Activated CD4-positive, alpha-beta T cell treated with anti-CD3 and anti-CD28 coated beads, Interleukin-2, Interleukin-6, amounts not matched to agents 100 ng/mL and 50 ng/mL, durations not matched to agents 16 hours and 8 hours (primary cell): ENCODE measurements around the gene NINL.

Experiments
- DNase-seq: peaks from one replicate; pipeline ENCODE4 v3.0.0-alpha.2; 2020

The NINL gene

DNA sequence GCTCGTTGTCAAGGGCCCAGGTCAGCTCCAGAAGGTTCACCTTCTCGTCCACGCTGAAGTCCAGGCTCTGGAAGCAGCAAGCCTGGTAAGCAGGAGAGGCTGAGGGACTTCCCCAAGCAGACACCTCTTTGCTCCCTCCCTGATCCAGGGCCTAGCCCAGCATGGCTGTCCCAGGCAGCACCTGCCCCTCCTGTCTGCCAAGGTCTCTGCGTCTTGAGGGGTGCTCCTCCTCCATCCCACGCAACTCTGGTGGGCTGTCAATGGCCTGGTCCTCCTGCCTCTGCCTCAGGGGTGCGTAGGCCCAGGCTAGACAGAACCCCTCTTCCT is 87.1 kb downstream of the NINL start:
- no peak for DNase-seq

DNA sequence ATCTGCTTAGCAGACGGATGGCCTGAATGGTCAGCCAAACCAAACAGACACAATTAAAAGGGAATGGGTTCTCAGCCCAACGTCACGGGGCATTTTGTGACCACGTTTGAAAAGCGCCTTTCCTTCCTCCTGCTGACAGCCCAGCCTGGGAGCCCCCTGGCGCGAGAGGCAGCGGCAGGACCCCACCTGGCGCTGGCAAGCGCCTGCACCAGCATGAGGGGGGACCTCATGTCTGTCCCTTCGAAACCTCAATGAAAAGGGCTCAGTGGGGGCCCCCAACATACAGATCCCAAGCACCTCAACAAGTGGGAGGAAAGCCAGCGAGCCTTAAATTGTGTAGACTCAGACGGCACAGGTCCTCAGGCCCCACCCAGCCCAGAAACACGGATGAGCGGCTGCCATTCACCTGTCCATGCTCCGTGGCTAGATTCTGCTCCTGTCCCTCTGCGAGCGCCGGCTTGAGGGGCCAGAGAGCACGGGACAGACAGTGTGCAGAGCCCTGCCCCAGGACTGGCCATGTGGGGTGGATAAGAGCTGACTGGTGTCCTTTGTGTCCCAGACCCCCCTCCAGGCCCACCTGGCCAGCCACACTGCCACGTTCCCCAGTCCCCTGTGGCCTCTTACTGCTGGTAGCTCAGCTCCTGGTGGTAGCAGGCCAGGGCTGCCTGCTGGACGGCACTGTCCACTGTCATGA is 87.6 kb downstream of the NINL start:
- no peak for DNase-seq

DNA sequence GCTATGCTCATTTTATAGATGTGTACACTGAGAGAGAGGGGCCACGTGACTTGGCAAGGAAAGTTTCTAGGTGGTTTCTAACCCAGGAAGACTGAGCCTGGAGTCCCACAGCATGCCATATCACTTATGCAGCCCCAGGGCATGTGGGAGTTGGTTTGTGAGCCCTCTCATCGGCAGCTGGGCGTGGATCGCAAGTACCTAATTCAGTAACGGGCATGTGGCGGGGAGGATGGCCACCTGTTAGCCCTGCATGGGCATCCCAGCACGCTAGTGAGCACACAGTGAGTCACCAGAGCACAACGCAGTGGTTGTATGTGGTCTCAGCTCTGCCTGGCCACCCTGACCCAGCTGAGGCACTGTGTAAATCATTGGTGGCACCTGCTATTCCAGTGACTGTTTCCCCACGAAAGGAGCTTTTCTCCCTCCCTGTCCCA is 88.3 kb downstream of the NINL start:
- DNase-seq: no peak

DNA sequence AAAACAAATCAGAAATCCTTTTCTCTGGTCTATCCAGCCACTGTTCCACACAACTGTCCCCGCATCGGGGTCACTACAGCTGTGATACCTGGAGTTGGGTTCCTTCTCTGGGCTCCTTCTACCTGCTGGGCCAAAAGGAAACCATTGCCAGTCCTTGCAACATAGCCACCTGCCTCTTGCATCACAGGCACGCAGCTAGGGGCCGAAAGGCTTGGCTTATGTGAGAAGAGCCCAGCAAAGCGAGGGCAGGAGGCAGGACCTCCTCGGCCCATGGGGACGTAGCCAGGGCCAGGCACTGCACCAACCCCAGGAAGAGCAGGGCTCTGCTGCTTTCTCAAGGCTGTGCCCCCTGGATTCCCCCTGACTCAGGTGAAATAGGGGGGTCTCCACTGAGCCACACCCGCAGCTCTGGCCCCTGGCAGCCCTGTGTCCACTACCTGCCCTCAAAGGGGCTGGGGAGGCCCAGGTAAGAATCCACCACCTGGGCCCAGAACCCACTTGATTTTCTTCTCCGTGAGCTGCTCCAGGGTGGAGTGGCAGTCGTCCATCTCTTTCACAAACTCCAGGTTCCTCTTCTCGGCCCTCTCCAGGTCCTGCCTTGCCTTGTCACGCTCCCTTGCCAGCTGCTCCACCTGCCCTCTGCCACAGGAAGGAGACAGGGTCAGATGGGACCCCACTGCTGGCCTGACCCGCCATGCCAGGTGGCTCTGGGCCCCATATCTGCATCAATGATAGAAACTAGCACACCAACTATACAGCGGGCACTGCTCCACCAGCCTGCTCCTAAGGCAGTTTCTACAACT is 89.0 kb downstream of the NINL start:
- DNase-seq: no peak

DNA sequence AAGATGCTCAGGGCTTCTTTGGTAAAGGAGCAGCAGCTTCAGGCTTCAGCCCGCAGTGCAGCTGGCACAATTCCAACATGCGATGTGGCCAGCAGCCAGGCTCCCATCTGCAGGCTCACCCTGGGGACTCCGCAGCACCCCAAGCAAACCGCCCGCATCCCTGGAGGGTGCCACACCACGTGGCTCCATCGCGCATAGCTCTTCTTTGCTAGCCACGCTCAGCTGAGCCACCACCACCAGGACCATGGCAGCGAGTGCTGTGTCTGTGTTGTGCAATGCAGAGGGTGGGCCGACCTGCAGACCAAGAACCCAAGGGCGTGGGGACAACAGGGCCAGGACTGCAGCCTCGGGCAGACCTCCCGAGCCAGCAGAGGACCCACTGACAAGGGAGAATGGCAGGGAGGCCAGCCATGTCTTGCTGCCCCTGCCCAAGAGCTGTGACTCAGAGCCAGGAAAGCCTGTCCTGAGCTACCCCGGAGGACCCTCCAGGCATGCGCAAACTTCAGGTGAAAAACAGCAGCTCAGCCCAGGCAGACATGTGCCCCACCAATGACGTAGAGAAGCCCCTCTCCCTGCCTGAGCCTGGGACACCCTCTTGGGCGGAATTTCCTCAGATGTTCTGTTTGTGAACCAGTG is 90.0 kb downstream of the NINL start:
- no peak for DNase-seq

DNA sequence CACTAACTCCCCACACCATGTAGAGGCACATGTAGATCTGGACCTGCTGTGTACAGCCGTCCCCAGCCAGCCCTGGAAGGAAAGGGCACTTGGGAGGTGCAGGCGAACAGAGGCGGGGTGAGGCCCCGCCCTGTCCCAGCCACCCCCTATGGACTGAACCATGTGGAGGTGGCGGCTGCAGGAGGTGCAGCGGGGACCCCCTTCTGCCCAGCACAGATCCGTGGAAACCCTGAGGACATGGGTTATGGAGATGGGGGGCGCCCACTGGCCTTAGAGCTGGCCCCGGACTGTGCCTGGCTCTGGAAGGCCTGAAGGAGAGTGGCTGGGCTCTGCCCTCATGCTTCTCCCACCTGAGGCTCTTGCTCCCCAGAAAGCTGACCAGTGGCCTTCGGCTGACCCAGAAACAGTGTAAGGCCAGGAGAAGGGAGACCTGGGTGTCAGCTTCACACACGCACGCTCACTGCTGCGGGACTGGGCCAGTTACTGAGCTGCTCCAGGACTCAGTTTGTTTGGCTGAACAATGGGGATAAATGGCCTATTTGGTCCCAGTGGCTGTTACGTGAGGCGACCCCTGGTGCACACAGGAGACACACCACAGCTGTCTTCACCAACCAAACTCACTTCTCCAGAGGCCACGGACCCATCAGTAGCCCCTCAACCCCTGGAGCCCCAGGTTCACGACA is 90.7 kb downstream of the NINL start:
- no peak for DNase-seq

DNA sequence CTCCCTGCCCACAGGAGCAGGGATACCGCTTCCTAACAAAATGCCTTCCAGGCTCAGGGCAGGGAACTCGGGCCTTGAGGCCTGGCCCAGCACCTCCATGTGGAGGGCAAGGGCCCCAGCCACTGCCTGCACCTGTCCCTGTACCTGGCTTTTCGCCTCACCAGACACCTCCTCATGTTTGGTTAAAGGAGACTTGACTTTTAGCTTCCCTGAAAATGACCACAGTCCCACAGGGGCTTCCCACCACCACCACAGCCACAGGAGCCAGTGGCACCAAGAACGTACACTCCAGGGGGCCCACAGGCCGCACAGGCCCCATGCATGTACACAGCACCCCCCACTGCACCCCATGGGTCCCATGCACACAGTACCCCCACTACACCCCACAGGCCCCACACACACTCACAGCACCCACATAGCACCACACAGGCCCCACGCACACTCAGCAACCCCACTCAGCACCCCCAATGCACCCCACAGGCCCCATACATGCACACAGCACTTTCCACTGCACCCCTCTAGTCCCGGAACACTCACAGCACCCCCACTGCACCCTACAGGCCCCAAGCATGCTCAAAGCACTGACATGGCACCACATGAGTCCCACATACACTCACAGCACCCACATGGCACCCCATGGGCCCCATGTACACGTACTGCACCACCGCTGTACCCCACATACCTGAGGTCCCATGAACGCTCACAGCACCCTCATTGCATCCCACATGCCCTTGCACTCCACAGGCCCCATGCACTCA is 91.4 kb downstream of the NINL start:
- no peak for DNase-seq

DNA sequence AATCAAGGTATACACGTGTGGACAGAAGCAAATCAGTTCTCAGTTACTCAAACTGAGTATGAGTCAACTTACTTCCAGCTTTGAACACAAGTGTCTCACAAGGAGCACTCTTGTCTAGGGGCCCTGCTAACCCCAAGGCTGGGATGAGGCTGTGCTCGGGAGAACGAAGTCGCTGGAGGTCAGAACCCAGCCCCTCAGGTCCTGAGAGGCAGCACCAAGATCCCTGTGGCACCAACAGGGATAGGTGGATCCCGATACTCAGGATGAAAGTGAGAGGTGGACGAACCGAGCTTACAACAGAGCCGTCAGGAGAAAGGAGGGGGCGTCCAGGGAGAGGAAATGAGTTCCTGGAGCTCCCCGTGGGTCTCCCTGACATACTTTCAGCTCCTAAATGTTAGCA is 92.2 kb downstream of the NINL start:
- no peak for DNase-seq

DNA sequence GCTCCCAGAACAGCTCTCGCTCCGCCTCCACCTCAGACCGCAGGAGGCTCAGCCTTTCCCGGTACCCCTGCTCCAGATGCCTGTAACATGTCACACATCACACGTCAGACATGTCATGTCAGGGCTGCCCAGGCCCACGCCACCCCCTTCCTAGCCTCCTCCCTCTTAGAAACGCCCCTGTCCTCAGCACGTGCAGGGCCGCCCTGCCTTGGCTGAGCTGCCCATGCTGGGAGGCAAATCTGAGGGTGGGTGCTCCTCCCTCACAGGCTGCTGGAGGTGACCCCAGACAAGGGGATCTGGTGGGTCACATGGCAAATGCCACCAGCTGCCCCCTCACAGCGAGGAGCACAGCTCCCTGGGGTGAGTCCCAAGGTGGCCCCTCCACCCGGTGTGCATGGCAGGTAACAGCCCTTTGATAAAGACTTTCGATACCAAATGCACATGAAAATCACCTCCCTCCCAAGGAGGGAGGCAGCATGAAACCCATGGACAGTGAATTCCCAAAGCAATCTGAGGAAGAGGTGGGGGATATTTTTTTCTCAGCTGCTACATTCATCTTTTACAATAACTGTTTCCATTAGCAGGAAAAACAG is 93.8 kb downstream of the NINL start:
- DNase-seq: no peak

DNA sequence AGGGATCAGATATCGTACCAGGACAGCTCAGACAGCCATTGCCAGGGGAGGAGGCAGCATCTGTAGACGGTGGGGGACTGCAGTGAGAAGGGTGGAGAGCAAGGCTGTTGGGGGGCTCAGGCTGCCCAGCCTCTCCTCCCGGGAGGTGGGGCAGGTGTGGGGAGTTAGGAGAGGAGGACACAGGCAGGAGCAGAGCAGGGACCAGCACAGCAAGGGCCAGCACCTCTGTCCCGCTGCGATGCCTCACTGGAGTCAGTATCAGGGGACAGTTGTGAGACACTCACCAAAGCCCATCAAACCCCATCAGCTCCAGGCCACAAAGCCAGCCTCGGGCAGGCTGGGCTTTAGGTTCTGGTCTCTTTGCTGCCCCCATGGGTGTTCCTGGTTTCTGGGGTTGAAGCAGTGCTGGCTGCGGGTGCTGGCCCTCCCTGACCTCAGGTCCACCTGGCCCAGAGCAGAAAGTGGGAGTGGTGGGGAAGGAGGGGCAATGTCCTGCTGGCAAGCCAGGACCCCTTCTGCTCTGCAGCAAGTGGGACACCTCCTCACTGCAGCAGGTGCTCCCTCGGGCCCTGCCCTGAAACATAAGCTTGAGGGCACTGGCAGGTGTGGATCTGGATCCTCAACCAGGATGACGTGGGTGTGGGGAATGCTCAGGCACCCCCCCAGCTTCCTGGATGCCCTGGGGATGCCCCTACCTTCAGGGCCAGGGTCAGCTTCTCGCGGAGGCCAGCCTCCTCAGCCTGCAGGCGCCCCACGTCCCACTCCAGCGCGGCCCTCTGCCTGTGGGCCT is 94.5 kb downstream of the NINL start:
- DNase-seq: no peak

DNA sequence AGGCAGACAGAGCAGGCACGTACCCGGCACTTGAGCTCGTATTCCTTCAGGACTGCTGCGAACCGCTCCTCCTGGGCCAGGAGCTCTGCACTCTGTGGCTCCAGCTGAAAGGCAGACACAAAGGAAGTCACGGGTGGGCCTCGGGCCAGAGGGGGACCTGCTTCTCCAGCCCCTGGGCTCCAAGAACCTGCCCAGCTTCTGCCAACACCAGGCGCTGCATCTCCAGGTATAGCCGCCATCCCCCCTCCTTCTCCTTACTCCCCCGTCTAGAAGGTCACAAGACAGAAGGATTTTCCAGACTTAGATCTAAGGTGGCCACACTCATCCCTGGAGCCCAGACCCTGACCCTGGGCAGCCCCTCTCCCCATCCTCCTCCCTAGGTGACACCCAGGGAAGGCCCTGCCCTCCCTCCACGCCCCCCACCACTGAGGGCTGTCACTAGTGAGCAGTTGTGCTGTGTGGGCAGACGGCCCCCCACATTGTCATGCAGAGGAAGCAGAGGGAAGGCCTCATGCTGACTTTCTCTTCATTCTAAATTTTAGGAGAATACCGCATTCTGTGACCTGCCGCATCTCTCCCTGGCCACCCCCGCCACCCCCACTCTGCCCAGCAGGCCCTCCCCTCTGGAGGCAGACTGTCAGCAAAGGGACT is 96.0 kb downstream of the NINL start:
- no peak for DNase-seq

DNA sequence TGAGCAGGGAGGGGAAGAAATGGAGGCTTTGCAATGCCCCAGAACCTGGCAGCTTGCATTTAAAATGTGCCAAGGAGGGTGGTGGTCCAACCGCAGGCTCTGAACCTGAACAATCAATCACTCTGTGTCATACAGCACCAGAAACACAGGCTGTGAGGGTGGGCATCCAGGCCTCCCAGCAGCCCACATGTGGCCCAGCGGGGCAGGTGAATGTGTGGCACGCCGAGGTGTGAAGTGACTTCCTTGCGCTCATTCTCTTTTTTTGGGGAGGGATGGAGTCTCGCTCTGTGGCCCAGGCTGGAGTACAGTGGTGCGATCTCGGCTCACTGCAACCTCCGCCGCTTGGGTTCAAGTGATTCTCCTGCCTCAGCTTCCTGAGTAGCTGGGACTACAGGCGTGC is 97.4 kb downstream of the NINL start:
- DNase-seq: no peak

DNA sequence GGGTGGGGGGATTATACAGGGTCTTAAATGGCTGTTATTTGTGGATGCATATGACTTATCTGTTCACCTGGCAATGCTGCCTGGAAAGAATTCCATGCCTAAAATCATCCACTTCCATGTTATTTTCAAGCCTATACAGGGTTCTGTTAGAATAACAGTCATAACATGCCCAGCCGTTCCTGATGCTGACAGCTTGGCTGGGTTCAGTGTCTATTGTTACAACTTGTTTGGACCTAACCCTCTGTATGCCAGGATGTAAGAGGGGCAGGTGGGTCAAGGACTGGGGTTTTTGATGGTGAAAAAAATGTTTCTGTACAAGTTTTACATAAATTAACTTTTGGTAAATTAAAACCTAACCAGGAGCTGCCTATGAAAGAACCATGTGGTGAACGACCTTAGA is 98.0 kb downstream of the NINL start:
- DNase-seq: no peak

DNA sequence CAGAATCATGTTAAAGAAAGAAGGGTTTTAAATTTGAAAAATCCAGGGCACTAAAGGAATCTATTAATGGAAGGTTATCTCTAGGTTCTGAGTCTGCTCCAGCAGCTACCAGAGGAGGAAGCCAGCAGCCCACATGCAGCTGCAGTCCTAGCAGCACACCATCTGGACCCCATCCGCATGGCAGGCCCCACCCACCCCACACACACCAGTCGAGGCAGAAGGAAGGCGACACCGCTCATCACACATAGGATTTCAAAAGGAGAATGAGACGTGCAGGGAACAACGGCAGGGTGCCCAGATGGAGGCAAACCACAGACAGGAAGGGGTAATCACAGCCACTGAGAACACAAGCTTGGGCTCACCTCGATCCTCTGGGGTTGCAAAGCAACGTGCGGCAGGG is 99.0 kb downstream of the NINL start:
- no peak for DNase-seq

DNA sequence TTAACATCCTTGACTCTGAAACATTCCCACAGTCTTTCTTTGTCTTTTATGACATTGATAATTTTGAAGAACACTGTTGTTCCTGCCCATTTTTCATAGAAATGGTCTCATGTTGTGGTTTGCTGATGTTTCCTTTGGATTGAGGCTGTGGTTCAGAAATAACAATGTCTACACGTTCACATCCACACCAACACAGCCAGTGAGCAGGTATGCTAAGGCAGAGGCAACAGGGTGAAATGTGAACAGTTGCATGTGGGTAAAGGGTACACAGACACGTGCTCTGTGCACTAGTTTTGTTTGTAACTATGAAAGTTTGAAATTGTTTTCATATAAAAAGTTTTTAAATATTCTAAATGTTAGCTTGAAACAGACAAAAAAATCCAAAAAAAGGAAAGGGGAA is 99.5 kb downstream of the NINL start:
- no peak for DNase-seq

DNA sequence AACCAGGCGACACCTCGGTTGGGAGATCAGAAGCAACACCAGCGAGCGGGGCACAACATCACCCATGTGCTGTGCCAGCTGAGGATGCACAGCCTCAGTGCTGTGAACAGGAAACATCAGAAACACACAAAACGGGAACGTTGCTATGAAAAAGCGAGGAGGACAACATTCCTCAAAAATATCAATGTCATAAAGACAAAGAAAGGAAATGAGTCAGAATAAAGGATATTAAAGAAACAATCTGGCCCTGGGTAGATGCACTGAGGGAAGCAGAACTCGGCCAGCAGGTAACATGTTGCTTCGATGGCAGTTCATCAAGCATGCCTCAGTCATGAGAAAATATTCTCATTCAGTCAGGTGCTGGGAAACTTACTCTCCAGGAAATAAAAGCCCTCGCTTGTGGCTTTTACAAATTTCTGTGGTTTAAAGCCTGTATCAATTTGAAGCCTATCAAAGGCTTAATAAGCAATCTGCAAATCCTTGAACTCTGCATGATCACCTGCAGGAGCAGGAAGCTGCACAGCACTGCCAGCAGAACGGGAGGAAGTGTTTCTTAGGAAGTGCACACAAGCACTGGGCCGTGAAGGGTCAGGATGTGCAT is 100.3 kb downstream of the NINL start:
- peak; percentile 3 for DNase-seq

DNA sequence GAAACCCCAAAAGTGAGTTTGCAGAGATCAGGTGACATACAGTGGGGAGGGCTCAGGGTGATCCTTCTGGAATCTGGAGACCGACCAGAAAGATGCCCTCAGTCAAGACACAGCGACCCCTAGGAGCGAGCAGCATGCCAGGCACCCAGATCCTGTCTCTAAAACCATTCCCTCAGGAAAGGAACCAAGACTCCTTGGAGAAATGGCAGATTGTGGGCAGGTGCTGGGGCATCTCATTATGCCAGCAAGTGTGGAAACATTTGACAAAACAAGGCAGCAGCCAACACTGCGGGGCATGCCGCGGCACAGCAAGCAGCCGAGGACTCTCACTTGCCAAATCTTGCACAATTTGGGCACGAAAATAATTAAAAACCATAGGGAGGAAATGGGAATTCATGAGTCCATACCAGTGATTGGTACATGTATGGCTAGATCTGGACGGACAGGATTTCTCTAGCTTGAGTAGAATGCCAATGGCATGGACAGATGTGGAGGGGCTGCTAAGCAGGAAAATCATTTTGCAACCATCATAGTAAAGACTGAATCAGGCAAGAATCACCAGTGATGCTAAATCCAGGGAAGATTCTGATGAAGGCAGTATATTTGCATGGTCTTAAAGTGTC is 101.0 kb downstream of the NINL start:
- DNase-seq: no peak

DNA sequence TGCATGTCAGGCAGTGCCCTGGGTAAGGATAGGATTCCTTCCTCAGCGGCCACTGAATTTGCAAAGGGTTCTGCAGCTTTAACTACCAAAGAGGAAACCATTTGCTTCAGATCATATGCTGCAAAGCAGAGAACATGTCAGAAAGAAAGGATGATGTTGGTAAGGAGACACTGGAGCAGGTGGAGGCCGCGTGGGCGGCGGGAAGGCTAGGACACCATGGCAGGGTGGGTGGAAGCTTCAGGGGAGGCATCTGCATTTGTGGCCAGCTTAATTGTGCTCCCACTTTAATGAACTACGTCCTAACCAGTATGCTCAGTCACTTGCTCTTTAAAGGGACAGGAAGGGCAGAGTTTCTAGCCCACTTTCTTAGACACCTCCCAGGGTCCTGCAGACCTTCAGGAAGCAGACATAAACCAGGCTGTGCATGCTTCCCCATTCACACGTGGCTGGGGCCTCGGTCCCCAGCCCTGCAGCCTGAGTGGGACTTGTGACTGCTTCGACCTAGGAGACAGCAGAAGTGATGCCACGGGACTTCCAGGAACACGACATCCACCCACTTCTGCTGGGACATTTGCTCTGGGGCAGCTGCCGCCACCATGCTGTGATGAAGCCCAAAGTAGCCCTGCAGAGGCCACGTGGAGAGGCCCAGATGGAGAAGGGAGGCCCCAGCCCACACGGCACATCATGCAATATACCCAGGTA is 101.7 kb downstream of the NINL start:
- DNase-seq: no peak

DNA sequence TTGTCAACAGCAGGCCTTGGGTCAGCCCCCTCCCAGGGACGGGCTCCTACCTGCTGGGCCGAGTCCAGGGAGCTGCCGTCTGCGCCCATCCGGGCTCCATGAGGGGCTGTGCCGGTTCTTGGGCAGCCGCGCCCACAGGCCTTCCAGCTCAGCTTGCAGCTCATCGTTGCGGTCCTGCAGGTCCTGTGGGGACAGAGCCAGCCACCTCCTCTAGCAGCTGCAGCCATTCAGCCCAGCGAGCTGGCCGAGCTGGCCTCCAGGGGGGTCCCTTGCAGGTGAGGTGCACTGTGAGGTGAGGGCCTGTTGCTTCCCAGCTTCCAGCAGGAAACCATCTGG is 103.4 kb downstream of the NINL start:
- DNase-seq: no peak
